SK-MEL-5 (cell line): ENCODE results near the gene DNAI1. TPM values are rescaled to one million over a fixed set of nuclear protein-coding genes. Genes with fewer than 3 reads are reported as not detected.
"Not testable (repeated sequence)": the region's sequence is repeated elsewhere in the genome, so short reads cannot be mapped to it uniquely, and the experiment has no call there.

ENCODE experiments used
- DNase-seq: peaks from one replicate; pipeline ENCODE4 v3.0.0-alpha.2; 2016; ENCODE audit warnings: low read depth, low spot score
- in situ Hi-C: cut with HindIII; loops from 2 replicates; pipeline ENCODE4 v1.10.0; 2016; ENCODE audit warnings: low sequenced_read_pairs, high pct_unique_total_duplicates, low pct_unique_long_range_greater_than_20kb
- polyA plus RNA-seq, 2 experiments: library from polyadenylated mRNA; depleted of rRNA; stranded (reverse); fragments of >200 nt; gene quantifications; 2 replicates each; pipeline ENCODE4 v1.2.3, GENCODE V29; 2015
- total RNA-seq: library from RNA; depleted of rRNA; stranded (reverse); fragments of >200 nt; shearing (Covaris generic); gene quantifications from 2 replicates; pipeline ENCODE4 v1.2.3, GENCODE V29; 2014; rRNA removed

DNAI1 gene
- total RNA-seq = 0.45 and 0.77 TPM in 2 replicates
- polyA plus RNA-seq (2015; cell fraction: cytosol; rRNA removed) = 0.11 and 0.49 TPM in 2 replicates
- polyA plus RNA-seq (2015; cell fraction: nucleus; rRNA removed) = 4.9 and 5.0 TPM in 2 replicates

- in situ Hi-C loops = no loop called here
- DNase-seq = peak; percentile 96
Measured at GRCh38 chr9:34458013-34458958, at the start of gene DNAI1, which contains the start of gene FAM219A. DNAI1 (plus strand) TSS chr9:34458805; CDS start chr9:34459006, 201 bp downstream. FAM219A (minus strand) TSS chr9:34458570; CDS start chr9:34458263, 307 bp downstream.

DNA sequence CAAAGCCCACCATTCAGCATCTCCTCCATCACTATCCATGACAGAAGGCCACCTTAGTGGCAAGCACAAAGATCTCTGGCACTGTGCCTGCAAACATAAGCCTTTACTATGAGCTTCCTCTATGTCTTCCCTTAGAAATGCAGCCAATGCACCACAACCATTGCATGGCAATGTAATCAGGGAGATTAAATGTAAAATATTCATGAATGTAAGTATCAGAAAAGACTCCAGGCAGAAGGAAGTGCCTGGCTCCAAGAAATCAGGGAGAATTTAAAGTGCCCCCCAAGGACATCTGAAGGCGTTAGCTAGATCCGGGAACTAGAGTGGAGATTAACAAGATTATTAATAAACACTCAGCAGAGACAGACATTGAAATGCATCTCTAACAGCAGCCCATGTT is 49.5 kb upstream of the DNAI1 start:
- in situ Hi-C loops = no loop called here
- no peak for DNase-seq

DNA sequence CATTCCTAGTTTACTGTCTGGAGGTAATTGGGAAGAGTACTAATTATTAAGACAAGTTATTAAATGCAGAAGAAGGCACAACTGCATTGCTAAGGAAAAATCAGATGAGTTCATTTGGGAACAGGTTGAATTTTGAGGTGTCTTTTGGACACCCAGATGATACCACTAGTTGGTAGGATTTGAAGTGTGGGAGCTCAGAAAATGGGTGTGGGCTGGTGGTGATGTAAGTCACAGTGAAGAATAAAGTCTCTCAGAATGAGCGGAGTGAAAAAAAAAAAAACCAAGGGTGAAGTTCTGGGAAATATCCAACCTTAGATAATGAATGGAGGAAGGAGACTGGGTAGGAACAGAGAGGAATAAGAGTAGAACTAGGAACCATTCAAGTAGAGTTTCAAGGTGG is 46.3 kb upstream of the DNAI1 start:
- in situ Hi-C loops = no loop called here

GRCh38 chr9:34413231-34413852 is 45.3 kb upstream of the DNAI1 start:
- in situ Hi-C loops = no loop called here
- peak; percentile 31 for DNase-seq

More for the DNA sequence above, 46.3 kb upstream of the DNAI1 start:
- DNase-seq = no peak

DNA sequence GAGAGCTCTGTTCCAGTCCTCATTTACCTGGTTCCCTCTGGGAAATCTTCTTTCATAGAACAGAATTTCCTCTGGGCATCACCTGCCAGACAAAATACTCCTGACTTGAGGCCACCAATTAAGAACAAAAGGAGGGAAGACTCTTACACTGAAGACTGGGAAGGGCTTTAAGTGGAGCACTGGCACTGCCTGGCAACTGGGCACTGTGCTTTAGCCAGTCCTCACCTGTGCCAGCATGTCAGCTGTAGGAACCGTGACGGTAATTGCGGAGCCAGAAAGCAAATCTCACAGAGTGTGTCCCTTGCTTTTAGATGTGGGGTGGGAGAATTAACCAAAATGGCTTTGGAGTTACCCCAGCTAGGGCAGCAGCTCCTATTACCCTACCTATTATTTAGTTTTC is 40.9 kb upstream of the DNAI1 start:
- DNase-seq = no peak
- in situ Hi-C loops = no loop called here

DNA sequence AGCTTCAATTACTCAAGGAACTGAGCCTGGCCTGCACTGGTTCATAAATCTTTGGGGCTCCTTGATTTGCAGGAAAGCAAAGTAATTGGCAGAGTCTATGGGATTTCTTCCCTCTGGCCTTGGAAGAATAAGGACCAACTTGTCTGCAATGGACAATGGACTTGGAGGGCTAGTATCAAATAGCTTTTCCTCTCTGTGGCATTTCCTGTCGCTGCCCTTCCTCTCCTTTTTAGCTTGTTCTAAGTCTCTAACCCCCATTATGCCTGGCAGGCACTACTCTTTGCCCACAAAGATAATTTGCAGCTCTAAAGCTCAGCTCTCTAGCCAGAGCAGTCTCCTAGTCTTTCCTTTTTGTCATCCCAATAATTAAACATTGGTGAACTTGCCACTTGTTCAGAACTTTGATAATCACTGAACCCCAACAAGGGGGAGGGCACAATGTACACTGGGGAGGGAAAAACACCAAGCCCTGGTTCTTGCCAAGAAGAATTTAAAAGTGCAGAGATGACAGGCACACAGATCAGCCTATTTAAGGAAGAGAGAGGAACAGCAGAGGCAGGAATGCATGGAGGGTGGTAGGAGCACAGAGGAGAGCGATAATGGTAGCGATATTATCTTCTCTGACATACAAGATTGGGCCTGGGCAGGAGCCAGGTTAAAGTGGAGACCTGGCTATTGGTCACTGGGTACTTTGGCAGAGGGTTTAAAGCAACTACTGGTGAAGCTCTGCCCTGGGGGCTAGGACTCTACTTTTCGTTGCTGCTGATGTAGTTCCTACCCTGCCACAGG is 38.7 kb upstream of the DNAI1 start:
- peak; percentile 13 for DNase-seq
- in situ Hi-C loops = no loop called here

GRCh38 chr9:34426347-34427074 is 32.1 kb upstream of the DNAI1 start:
- in situ Hi-C loops = no loop called here

GRCh38 chr9:34428325-34428958 is 30.2 kb upstream of the DNAI1 start:
- DNase-seq = no peak
- in situ Hi-C loops = no loop called here

More at GRCh38 chr9:34426347-34427074, 32.1 kb upstream of the DNAI1 start:
- DNase-seq = no peak

- in situ Hi-C loops = no loop called here
- DNase-seq = peak; percentile 40
Measured at GRCh38 chr9:34430843-34431437, 27.7 kb upstream of the DNAI1 start.

- DNase-seq = no peak
- in situ Hi-C loops = no loop called here
Measured at GRCh38 chr9:34431667-34432066, 26.9 kb upstream of the DNAI1 start.

DNA sequence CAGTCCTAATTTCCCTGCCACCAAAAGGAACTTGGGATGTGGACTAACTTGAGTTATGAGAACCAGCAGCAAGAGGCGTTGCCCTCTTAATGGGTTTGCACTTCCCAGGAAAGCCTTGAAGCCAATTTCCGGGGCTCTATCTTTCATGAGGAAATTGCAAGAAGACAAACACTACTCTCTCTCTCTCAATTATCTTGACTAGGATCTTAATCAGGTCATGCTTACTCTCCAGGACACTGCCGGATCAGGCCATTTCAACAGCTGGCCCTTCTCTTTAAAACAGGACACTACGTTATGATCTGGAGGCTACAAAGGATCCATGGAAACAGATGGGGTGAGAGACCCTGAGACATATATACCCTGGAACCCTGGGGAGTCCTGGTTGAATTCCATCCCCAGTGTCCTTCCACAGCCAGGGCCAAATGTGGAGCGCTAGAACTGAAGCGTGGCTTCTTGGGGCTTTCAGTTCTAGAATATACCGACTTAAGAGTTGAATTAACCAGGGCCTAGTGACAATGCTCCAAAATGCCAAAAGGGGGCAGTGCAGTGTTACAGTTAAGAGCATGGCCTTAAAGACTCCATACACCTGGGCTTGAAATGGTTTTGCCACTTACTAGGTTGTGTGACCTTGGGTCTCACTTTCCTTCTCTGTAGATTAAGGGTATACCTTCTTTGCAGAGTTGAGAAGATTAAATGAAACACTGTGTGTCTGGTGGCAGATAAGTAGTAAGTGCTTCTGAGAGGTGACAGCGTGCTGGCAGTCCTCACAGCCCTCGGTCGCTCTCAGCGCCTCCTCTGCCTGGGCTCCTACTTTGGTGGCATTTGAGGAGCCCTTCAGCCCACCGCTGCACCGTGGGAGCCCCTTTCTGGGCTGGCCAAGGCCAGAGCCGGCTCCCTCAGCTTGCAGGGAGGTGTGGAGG is 21.3 kb upstream of the DNAI1 start:
- in situ Hi-C loops = no loop called here
- DNase-seq = peak; percentile 73

DNA sequence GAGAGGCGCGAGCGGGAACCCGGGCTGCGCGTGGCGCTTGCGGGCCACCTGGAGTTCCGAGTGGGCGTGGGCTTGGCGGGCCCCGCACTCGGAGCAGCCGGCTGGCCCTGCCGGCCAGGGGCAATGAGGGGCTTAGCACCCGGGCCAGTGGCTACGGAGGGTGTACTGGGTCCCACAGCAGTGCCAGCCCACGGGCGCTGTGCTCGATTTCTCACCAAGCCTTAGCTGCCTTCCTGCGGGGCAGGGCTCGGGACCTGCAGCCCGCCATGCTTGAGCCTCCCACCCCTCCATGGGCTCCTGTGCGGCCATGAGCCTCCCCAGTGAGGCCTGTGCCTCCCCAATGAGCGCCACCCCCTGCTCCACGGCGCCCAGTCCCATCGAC is 20.7 kb upstream of the DNAI1 start:
- in situ Hi-C loops, DNase-seq: not testable (repeated sequence)

GRCh38 chr9:34438465-34438864 is 20.1 kb upstream of the DNAI1 start:
- in situ Hi-C loops, DNase-seq: not testable (repeated sequence)

- in situ Hi-C loops = no loop called here
- DNase-seq = no peak
Measured at GRCh38 chr9:34440017-34440416, 18.6 kb upstream of the DNAI1 start.

DNA sequence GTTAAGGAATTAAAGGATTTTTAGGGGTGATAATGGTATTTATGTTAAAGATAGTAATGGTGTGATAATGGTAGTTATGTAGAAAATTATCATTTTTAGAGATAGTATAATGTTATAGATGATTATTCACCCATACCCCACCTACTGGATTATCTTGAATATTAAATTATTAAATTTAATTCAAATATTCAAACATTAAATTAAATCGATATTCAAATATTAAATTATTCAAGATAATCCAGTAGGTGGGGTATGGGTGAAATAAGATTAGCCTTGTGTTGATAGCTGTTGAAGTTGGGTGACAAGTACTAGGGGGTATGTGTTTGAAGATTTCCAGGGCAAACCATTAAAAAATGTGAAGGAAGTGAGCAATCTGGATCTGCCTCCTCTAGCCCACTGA is 15.8 kb upstream of the DNAI1 start:
- in situ Hi-C loops = no loop called here
- no peak for DNase-seq
